GM18907 (cell line): Measurements from ENCODE around the gene ANP32D.
A peak's percentile ranks its signal among the peaks of the same experiment; 100 is the strongest.
"Not testable (repeated sequence)": the region's sequence is repeated elsewhere in the genome, so short reads cannot be mapped to it uniquely, and the experiment has no call there.

Source experiments
- ATAC-seq: cut with Tn5 transposase; IDR thresholded peaks from one replicate; pipeline ENCODE4 v1.9.1; 2021; ENCODE audit warnings: mild to moderate bottlenecking, moderate library complexity; ENCODE audit not compliant: unreplicated experiment

Gene ANP32D

DNA sequence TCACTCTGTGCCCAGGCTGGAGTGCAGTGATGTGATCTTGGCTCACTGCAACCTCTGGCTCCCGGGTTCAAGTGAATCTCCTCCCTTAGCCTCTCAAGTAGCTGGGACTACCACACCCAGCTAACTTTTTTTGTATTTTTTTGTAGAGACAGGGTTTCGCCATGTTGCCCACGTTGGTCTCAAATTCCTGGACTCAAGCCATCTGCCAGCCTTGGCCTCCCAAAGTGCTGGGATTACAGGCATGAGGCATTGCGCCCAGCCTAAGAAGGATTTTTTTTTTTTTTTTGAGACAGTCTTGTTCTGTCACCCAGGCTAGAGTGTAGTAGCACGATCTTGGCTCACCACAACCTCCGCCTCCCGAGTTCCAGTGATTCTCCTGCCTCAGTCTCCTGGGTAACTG is 17.1 kb downstream of the ANP32D start:
- ATAC-seq, result not testable (repeated sequence)

DNA sequence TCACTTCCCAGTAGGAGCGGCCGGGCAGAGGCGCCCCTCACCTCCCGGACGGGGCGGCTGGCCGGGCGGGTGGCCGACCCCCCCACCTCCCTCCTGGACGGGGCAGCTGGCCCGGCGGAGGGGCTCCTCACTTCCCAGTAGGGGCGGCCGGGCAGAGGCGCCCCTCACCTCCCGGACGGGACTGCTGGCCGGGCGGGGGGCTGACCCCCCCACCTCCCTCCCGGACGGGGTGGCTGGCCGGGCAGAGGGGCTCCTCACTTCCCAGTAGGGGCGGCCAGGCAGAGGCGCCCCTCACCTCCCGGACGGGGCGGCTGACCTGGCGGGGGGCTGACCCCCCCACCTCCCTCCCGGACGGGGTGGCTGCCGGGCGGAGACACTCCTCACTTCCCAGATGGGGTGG is 27.9 kb downstream of the ANP32D start:
- not testable (repeated sequence) for ATAC-seq

DNA sequence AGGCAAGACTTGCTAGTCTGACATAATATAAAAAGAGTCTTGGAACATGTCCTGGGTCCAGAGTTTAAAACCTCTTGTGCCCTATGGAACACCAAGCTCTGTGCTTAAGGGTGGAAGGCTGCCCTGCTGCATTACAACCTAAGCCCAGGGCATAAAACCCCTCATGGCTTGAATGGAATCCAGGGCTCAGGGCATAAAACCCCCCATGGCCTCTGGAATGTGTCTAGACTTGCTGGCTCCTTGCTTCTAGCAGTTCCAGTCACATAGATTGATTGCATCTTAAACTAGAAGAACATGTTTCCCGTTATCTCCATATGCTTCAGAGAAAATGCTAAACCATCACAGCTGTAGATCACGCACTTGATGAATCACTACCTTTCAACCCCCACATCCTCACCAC is 34.5 kb downstream of the ANP32D start:
- ATAC-seq, result not testable (repeated sequence)

DNA sequence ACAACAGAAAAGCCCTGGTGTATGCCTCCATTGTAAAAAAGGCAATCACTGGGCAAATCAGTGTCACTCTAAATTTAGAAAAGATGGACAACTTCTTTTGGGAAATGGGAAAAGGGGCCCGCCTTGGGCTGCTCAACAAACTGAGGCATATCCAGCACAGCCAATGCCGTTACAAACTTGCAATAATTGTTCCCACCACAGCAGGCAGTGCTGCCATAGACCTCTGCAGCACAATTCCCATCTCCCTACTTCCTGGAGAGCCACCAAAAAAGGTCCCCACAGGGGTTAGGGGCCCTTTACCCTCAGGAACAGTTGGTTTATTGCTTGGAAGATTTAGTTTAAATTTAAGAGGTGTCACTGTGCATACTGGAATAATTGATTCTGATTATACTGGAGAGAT is 36.6 kb downstream of the ANP32D start:
- ATAC-seq, result no peak

DNA sequence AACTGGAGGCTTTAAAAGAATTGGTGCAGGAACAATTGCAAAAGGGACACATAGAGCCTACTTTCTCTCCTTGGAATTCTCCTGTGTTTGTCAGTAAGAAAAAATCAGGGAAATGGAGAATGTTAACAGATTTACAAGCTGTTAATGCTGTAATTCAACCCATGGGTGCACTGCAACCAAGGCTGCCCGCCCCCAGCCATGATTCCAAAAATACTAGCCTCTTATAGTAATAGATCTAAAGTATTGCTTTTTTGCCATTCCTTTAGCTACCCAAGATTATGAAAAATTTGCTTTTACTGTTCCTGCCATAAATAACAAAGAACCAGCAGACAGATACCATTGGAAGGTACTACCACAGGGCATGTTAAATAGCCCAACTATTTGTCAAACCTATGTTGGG is 37.8 kb downstream of the ANP32D start:
- no peak for ATAC-seq

DNA sequence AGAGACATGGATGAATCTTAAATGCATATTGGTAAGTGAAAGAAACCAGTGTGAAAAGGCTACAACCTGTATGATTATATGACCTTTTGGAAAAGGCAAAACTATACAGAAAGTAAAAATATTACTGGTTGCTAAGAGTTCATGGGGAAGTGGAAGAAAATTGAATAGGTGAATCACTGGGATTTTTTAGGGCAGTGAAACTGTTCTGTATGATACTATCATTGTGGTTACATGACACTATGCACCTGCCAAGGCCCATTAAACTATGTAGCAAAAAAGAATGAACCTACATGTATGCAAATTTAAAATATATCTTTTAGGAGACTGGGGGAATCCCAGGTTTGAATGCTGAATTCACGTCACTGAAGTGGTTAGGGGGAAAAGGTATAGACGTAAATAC is 40.5 kb downstream of the ANP32D start:
- peak; percentile 89 for ATAC-seq

DNA sequence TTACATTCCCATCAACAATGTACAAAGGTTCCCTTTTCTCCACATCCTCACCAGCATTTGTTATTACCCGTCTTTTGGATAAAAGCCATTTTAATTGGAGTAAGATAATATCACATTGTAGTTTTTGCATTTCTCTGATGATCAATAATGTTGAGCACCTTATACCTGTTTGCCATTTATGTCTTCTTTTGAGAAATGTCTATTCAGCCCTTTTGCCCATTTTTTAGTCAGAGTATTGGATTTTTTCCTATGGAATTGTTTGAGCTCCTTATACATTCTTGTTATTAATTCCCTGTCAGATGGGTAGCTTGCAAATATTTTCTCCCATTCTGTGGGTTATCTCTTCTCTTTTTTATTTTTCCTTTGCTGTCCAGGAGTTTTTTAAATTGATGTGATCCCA is 42.4 kb downstream of the ANP32D start:
- no peak for ATAC-seq

DNA sequence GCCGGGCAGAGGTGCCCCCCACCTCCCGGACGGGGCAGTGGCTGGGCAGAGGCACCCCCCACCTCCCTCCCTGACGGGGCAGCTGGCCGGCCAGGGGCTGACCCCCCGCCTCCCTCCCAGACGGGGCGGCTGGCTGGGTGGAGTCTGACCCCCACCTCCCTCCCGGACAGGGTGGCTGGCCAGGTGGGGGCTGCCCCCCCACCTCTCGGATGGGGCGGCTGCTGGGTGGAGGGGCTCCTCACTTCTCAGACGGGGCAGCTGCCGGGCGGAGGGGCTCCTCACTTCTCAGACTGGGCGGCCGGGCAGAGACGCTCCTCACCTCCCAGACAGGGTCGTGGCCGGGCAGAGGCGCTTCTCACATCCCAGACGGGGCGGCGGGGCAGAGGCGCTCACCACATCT is 48.0 kb downstream of the ANP32D start:
- ATAC-seq, result not testable (repeated sequence)
